Measurements from ENCODE around the gene SNRPA.

The SNRPA gene

GRCh38 chr19:40716482-40717324 is 34.3 kb upstream of the SNRPA start, which contains the start of the genes COQ8B and ITPKC:
COQ8B (minus strand) TSS chr19:40716886; CDS start chr19:40714632, 2,254 bp downstream.
ITPKC (plus strand) TSS chr19:40717112; CDS start chr19:40717136, 24 bp downstream.
- TF ChIP-seq CTCF (conservative IDR thresholded peaks at IDR 0.05) = no peak
- peak; percentile 94 for TF ChIP-seq ZFX (IDR thresholded peaks at IDR 0.05)
- peak within 1 kb of the TSS; percentile 92 for H3K27ac ChIP-seq

GRCh38 chr19:40717325-40717879 is 33.6 kb upstream of the SNRPA start:
- peak overlapping the region; percentile 92 for H3K27ac ChIP-seq
- TF ChIP-seq ZFX (IDR thresholded peaks at IDR 0.05) (peak; percentile 69), CTCF (conservative IDR thresholded peaks at IDR 0.05) (no peak)

DNA sequence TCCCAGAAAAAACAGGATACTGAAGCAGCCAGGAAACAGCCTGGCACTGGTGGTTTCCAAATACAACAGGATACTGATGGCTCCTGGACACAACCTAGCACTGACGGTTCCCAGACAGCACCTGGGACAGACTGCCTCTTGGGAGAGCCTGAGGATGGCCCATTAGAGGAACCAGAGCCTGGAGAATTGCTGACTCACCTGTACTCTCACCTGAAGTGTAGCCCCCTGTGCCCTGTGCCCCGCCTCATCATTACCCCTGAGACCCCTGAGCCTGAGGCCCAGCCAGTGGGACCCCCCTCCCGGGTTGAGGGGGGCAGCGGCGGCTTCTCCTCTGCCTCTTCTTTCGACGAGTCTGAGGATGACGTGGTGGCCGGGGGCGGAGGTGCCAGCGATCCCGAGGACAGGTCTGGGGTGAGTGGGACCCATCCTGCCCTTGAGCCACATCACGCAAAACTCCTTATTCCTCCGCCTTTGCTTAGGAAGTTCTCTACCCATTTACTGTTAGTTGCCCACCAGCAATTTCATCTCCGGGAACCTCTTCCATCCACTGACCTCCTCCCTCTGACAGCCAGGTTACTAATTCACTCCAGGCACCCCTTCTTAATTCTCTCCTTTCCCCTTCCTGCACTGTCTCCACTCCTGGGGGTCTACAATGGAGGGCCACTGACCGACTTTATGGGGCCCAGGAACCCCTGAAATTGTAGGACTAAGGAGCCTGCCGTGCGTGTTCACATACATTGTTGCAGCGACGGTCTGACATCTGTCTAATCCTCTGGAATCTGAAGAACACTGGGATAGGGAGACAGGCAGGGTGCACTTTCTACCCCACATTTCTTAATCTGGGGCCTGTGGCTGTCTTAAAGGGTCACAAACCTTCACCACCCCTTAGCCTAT is 32.9 kb upstream of the SNRPA start:
- TF ChIP-seq ZFX (IDR thresholded peaks at IDR 0.05) = no peak
- TF ChIP-seq CTCF (conservative IDR thresholded peaks at IDR 0.05) = no peak

GRCh38 chr19:40718774-40719391 is 32.1 kb upstream of the SNRPA start:
- peak overlapping the region; percentile 92 for H3K27ac ChIP-seq

More for the DNA sequence above, 32.9 kb upstream of the SNRPA start:
- H3K27ac ChIP-seq = peak overlapping the region; percentile 92

GRCh38 chr19:40719414-40719894 is 31.5 kb upstream of the SNRPA start:
- H3K27ac ChIP-seq = peak overlapping the region; percentile 92
- no peak for TF ChIP-seq CTCF (conservative IDR thresholded peaks at IDR 0.05)
- no peak for TF ChIP-seq ZFX (IDR thresholded peaks at IDR 0.05)

More at GRCh38 chr19:40718774-40719391, 32.1 kb upstream of the SNRPA start:
- TF ChIP-seq CTCF (conservative IDR thresholded peaks at IDR 0.05) (no peak), ZFX (IDR thresholded peaks at IDR 0.05) (no peak)

DNA sequence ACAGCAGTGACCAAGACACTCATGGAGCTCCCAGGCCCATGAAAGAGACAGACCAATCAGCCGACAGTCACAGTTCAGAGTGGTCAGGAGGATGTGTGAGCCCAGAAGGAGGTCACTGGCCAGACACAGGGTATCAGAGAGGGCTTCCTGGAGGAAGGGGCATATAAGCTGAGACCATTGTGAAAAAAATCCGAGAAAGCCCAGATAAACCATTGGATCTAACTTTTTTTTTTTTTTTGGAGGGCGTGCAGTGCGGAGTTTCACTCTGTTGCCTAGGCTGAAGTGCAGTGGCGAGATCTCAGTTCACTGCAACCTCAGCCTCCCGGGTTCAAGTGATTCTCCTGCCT is 29.9 kb upstream of the SNRPA start:
- TF ChIP-seq ZFX (IDR thresholded peaks at IDR 0.05) (no peak), CTCF (conservative IDR thresholded peaks at IDR 0.05) (no peak)
- H3K27ac ChIP-seq = no peak overlapping the region
